ENCODE data around the gene PCDHB6. TPM values are rescaled to one million over a fixed set of nuclear protein-coding genes. Genes with fewer than 3 reads are reported as not detected.
"Not testable (repeated sequence)": the region's sequence is repeated elsewhere in the genome, so short reads cannot be mapped to it uniquely, and the experiment has no call there.

Gene PCDHB6
- total RNA-seq, 1 experiment from 2014 or later = not detected

GRCh38 chr5:141155540-141156374 lies 5.9 kb downstream of the PCDHB6 start:
- DNase-seq (ENCODE audit: low read depth) = no peak
- in situ Hi-C loops (cut with HindIII; ENCODE audit: low pct_unique_long_range_greater_than_20kb, low sequenced_read_pairs) = no loop called here

- DNase-seq (ENCODE audit: low read depth); in situ Hi-C loops (cut with HindIII; ENCODE audit: low pct_unique_long_range_greater_than_20kb, low sequenced_read_pairs): not testable (repeated sequence)
Measured at GRCh38 chr5:141157356-141157755, 7.5 kb downstream of the PCDHB6 start.

- DNase-seq (ENCODE audit: low read depth); in situ Hi-C loops (cut with HindIII; ENCODE audit: low pct_unique_long_range_greater_than_20kb, low sequenced_read_pairs): not testable (repeated sequence)
Measured at GRCh38 chr5:141157901-141158300, 8.0 kb downstream of the PCDHB6 start.

- DNase-seq (ENCODE audit: low read depth) = peak; percentile 35
- in situ Hi-C loops (cut with HindIII; ENCODE audit: low pct_unique_long_range_greater_than_20kb, low sequenced_read_pairs) = no loop called here
Measured at GRCh38 chr5:141172381-141173204, 22.7 kb downstream of the PCDHB6 start, which contains the start of gene PCDHB7. TSS of gene PCDHB7 (plus strand) at chr5:141172644. CDS start at chr5:141172836, 192 bp downstream.

- DNase-seq (ENCODE audit: low read depth); in situ Hi-C loops (cut with HindIII; ENCODE audit: low pct_unique_long_range_greater_than_20kb, low sequenced_read_pairs): not testable (repeated sequence)
Measured at GRCh38 chr5:141174291-141175104, 24.6 kb downstream of the PCDHB6 start.

- in situ Hi-C loops (cut with HindIII; ENCODE audit: low pct_unique_long_range_greater_than_20kb, low sequenced_read_pairs) = no loop called here
- no peak for DNase-seq (ENCODE audit: low read depth)
Measured at GRCh38 chr5:141175933-141176332, 26.1 kb downstream of the PCDHB6 start.

GRCh38 chr5:141177577-141178191 lies 27.8 kb downstream of the PCDHB6 start, which contains the start of gene PCDHB8:
TSS of gene PCDHB8 (plus strand) at chr5:141177790. CDS start at chr5:141178035, 245 bp downstream.
- in situ Hi-C loops (cut with HindIII; ENCODE audit: low pct_unique_long_range_greater_than_20kb, low sequenced_read_pairs) = not testable (repeated sequence)

GRCh38 chr5:141179371-141179770 lies 29.5 kb downstream of the PCDHB6 start:
- in situ Hi-C loops (cut with HindIII; ENCODE audit: low pct_unique_long_range_greater_than_20kb, low sequenced_read_pairs); DNase-seq (ENCODE audit: low read depth): not testable (repeated sequence)

More at GRCh38 chr5:141177577-141178191, 27.8 kb downstream of the PCDHB6 start, which contains the start of gene PCDHB8:
- peak; percentile 6 for DNase-seq (ENCODE audit: low read depth)

- in situ Hi-C loops (cut with HindIII; ENCODE audit: low pct_unique_long_range_greater_than_20kb, low sequenced_read_pairs); DNase-seq (ENCODE audit: low read depth): not testable (repeated sequence)
Measured at GRCh38 chr5:141179876-141180275, 30.0 kb downstream of the PCDHB6 start.

GRCh38 chr5:141180313-141180712 lies 30.5 kb downstream of the PCDHB6 start:
- in situ Hi-C loops (cut with HindIII; ENCODE audit: low pct_unique_long_range_greater_than_20kb, low sequenced_read_pairs) = no loop called here
- no peak for DNase-seq (ENCODE audit: low read depth)

GRCh38 chr5:141182248-141182647 lies 32.4 kb downstream of the PCDHB6 start, which contains the start of gene PCDHB16:
TSS of gene PCDHB16 (plus strand) at chr5:141182387. CDS start at chr5:141182560, 173 bp downstream.
- in situ Hi-C loops (cut with HindIII; ENCODE audit: low pct_unique_long_range_greater_than_20kb, low sequenced_read_pairs) = no loop called here
- peak; percentile 50 for DNase-seq (ENCODE audit: low read depth)

- in situ Hi-C loops (cut with HindIII; ENCODE audit: low pct_unique_long_range_greater_than_20kb, low sequenced_read_pairs) = not testable (repeated sequence)
Measured at GRCh38 chr5:141184117-141184855, 34.4 kb downstream of the PCDHB6 start.

GRCh38 chr5:141186897-141187512 lies 37.1 kb downstream of the PCDHB6 start, which contains the start of gene PCDHB9:
TSS of gene PCDHB9 (plus strand) at chr5:141187161. CDS start at chr5:141187319, 158 bp downstream.
- in situ Hi-C loops (cut with HindIII; ENCODE audit: low pct_unique_long_range_greater_than_20kb, low sequenced_read_pairs) = no loop called here

More at GRCh38 chr5:141184117-141184855, 34.4 kb downstream of the PCDHB6 start:
- not testable (repeated sequence) for DNase-seq (ENCODE audit: low read depth)

GRCh38 chr5:141188682-141189081 lies 38.8 kb downstream of the PCDHB6 start:
- DNase-seq (ENCODE audit: low read depth); in situ Hi-C loops (cut with HindIII; ENCODE audit: low pct_unique_long_range_greater_than_20kb, low sequenced_read_pairs): not testable (repeated sequence)

More at GRCh38 chr5:141186897-141187512, 37.1 kb downstream of the PCDHB6 start, which contains the start of gene PCDHB9:
- peak; percentile 5 for DNase-seq (ENCODE audit: low read depth)

GRCh38 chr5:141189131-141189530 lies 39.3 kb downstream of the PCDHB6 start:
- DNase-seq (ENCODE audit: low read depth); in situ Hi-C loops (cut with HindIII; ENCODE audit: low pct_unique_long_range_greater_than_20kb, low sequenced_read_pairs): not testable (repeated sequence)

- in situ Hi-C loops (cut with HindIII; ENCODE audit: low pct_unique_long_range_greater_than_20kb, low sequenced_read_pairs) = no loop called here
- peak; percentile 53 for DNase-seq (ENCODE audit: low read depth)
Measured at GRCh38 chr5:141192110-141192725, 42.4 kb downstream of the PCDHB6 start, which contains the start of gene PCDHB10. TSS of gene PCDHB10 (plus strand) at chr5:141192353. CDS start at chr5:141192553, 200 bp downstream.
